Transverse colon (tissue), 1 donor: Measurements from ENCODE around the gene AGK.

Experiments used
- EP300 ChIP-seq: sonication (generic); formaldehyde crosslinking; IDR thresholded peaks from one replicate; pipeline ENCODE4 v1.6.1; 2017; ENCODE audit warnings: antibody characterized with exemption, low read depth
- POLR2A ChIP-seq: fragments of 450-650 bp; IDR thresholded peaks from one replicate; pipeline ENCODE4 v1.6.1; 2016; ENCODE audit warnings: antibody characterized with exemption, mild to moderate bottlenecking, moderate library complexity

DNA sequence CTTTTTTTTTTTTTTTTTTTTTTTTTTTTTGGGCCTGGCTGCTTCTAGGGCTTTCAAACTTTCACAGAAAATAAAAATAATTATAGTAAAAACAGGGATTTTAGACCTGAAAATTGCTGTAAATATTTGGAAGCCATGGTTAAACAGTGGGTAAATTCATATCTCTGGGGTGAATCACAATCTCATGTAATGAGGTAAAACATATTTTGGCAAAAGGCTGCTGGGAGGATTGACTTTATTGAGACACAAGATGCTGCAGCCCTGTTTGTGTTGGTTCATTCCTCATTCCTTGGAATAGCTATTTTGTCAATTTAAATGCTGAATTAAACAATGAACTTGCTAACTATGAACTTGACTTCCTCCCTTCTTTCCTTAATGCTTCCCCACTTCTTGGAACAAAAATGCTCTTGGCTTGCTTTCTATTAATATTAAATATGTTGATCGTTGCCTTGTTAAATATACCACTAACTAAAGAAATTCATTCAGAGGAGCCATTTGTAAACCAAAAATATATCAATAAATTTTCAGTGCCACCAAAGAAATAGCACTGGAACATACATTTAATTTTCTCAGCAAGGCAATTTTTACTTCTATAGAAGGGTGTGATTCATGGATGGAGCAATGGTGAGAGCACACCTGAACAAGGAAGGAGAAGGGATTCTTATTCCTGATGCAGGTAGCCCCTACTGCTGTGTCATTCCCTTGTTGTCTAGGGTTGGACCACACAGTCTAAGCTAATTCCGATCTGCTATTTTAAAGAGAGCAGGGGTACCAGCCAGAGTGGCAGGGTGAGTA lies 24.6 kb downstream of the AGK start:
- TF ChIP-seq EP300 (no peak), POLR2A (no peak)
